MM.1S (cell line): ENCODE data around the gene OR2S2.

Experiments used
- EZH2 ChIP-seq: fragments of 300-600 bp; sonication (generic); optimal IDR thresholded peaks from 2 replicates; pipeline ENCODE3; 2017; ENCODE audit warnings: low read depth, mild to moderate bottlenecking, antibody characterized with exemption, low read length, mixed read lengths
- EZH2phosphoT487 ChIP-seq: fragments of 300-600 bp; sonication (generic); IDR thresholded peaks from 2 replicates; pipeline ENCODE4 v1.6.1; 2018; ENCODE audit warnings: antibody characterized with exemption, low read length
- TF ChIP-seq, protein P1 (sequence below): fragments of 300-600 bp; sonication (generic); IDR thresholded peaks from 2 replicates; pipeline ENCODE4 v1.5.1; 2016; ENCODE audit warnings: antibody characterized with exemption, low read length, mixed read lengths

DNA sequence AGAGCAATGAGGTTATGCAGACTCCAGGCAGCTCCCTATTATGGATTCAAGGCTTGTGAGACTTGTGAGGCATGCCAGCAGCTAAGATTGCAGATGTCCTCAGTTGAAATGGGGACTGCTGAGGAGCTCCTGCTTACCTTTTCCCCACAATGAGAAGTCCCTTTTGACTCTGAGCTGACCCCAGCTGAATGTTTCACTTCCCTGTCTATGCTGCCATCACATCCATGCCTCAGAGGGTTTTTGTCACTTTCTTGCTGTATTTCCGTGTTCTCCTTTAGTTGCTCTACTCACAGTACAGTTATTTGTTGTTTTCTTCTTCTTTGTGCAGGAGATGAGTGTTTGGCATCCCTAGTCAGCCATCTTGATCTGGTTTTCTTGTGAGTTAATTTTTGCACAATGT is 18.8 kb upstream of the OR2S2 start:
- TF ChIP-seq, protein P1, sequence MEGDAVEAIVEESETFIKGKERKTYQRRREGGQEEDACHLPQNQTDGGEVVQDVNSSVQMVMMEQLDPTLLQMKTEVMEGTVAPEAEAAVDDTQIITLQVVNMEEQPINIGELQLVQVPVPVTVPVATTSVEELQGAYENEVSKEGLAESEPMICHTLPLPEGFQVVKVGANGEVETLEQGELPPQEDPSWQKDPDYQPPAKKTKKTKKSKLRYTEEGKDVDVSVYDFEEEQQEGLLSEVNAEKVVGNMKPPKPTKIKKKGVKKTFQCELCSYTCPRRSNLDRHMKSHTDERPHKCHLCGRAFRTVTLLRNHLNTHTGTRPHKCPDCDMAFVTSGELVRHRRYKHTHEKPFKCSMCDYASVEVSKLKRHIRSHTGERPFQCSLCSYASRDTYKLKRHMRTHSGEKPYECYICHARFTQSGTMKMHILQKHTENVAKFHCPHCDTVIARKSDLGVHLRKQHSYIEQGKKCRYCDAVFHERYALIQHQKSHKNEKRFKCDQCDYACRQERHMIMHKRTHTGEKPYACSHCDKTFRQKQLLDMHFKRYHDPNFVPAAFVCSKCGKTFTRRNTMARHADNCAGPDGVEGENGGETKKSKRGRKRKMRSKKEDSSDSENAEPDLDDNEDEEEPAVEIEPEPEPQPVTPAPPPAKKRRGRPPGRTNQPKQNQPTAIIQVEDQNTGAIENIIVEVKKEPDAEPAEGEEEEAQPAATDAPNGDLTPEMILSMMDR, result no peak
- no peak for TF ChIP-seq EZH2
- TF ChIP-seq EZH2phosphoT487, result no peak
